ENCODE measurements around the gene SPTBN1. TPM values are rescaled to one million over a fixed set of nuclear protein-coding genes. Genes with fewer than 3 reads are reported as not detected.

SPTBN1 gene
- total RNA-seq, 1 donor from 2014 or later: 380 TPM

GRCh38 chr2:54553775-54554174, 97.6 kb downstream of the SPTBN1 start:
- no peak for DNase-seq (ENCODE audit: low spot score)

GRCh38 chr2:54555318-54555837, 99.3 kb downstream of the SPTBN1 start:
- no peak for DNase-seq (ENCODE audit: low spot score)

GRCh38 chr2:54556621-54557121, 100.5 kb downstream of the SPTBN1 start:
- DNase-seq (ENCODE audit: low spot score): no peak

- no peak for DNase-seq (ENCODE audit: low spot score)
These were observed 101.1 kb downstream of the SPTBN1 start for GRCh38 chr2:54557211-54557600.

- DNase-seq (ENCODE audit: low spot score): peak; percentile 64
These were observed 101.6 kb downstream of the SPTBN1 start for GRCh38 chr2:54557601-54558187.

- DNase-seq (ENCODE audit: low spot score): peak; percentile 76
These were observed 102.3 kb downstream of the SPTBN1 start for GRCh38 chr2:54558188-54559005.

- DNase-seq (ENCODE audit: low spot score): no peak
These were observed 102.9 kb downstream of the SPTBN1 start for GRCh38 chr2:54559006-54559445.

GRCh38 chr2:54559593-54560145, 103.5 kb downstream of the SPTBN1 start:
- no peak for DNase-seq (ENCODE audit: low spot score)

- DNase-seq (ENCODE audit: low spot score): no peak
These were observed 104.2 kb downstream of the SPTBN1 start for GRCh38 chr2:54560146-54560881.

- DNase-seq (ENCODE audit: low spot score): no peak
These were observed 104.9 kb downstream of the SPTBN1 start for GRCh38 chr2:54561010-54561409.

GRCh38 chr2:54564439-54564838, 108.3 kb downstream of the SPTBN1 start:
- DNase-seq (ENCODE audit: low spot score): no peak

- no peak for DNase-seq (ENCODE audit: low spot score)
These were observed 109.4 kb downstream of the SPTBN1 start for GRCh38 chr2:54565551-54565950.

- no peak for DNase-seq (ENCODE audit: low spot score)
These were observed 110.8 kb downstream of the SPTBN1 start for GRCh38 chr2:54566896-54567295.

GRCh38 chr2:54568876-54569321, 112.8 kb downstream of the SPTBN1 start:
- no peak for DNase-seq (ENCODE audit: low spot score)

GRCh38 chr2:54569745-54570301, 113.7 kb downstream of the SPTBN1 start:
- no peak for DNase-seq (ENCODE audit: low spot score)

- no peak for DNase-seq (ENCODE audit: low spot score)
These were observed 114.3 kb downstream of the SPTBN1 start for GRCh38 chr2:54570321-54570855.

- DNase-seq (ENCODE audit: low spot score): no peak
These were observed 115.0 kb downstream of the SPTBN1 start for GRCh38 chr2:54570925-54571694.

- no peak for DNase-seq (ENCODE audit: low spot score)
These were observed 116.1 kb downstream of the SPTBN1 start for GRCh38 chr2:54572262-54572635.

GRCh38 chr2:54572636-54573536, 116.8 kb downstream of the SPTBN1 start:
- DNase-seq (ENCODE audit: low spot score): no peak
